HG03469 (cell line): ENCODE results near the gene CYLD.

Experiments used
- ATAC-seq: cut with Tn5 transposase; IDR thresholded peaks from one replicate; pipeline ENCODE4 v1.9.1; 2021; ENCODE audit warnings: mild to moderate bottlenecking, moderate library complexity, moderate number of reproducible peaks; ENCODE audit not compliant: unreplicated experiment

CYLD gene

GRCh38 chr16:50776037-50776436 is 34.2 kb downstream of the CYLD start:
- no peak for ATAC-seq

GRCh38 chr16:50778284-50779163 is 36.6 kb downstream of the CYLD start:
- ATAC-seq, result no peak

DNA sequence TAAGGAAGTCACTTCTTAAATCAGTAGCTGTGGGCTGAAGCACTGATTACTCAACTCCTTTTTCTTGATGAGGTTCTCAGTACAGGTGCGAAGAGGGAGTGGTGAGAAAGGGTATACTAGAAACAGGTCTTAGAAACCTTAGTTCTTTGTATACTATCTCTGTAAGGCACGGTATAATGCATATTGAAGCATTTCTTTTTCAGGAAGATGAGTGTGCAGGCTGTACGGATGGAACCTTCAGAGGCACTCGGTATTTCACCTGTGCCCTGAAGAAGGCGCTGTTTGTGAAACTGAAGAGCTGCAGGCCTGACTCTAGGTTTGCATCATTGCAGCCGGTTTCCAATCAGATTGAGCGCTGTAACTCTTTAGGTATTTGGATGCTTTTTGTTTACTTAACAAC is 39.2 kb downstream of the CYLD start:
- no peak for ATAC-seq

- no peak for ATAC-seq
Measured at GRCh38 chr16:50781518-50781917, 39.6 kb downstream of the CYLD start.

- no peak for ATAC-seq
Measured at GRCh38 chr16:50789757-50790156, 47.9 kb downstream of the CYLD start.

DNA sequence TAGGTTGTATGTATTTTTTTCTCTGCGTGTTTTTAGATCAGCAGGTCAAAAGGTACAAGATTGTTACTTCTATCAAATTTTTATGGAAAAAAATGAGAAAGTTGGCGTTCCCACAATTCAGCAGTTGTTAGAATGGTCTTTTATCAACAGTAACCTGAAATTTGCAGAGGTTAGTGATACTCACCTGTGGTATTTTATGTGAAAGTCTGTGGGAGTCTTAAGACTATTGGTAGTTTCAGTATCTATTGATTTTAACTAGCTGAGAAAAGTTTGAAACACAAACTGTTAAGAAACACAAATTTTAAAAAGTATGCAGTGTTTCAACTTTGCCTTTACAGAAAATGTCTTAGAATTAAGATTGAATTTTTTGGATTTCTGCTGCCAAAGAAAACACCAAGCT is 49.6 kb downstream of the CYLD start:
- ATAC-seq, result no peak

- no peak for ATAC-seq
Measured at GRCh38 chr16:50796829-50797228, 54.9 kb downstream of the CYLD start.

- ATAC-seq, result no peak
Measured at GRCh38 chr16:50797456-50797855, 55.6 kb downstream of the CYLD start.

DNA sequence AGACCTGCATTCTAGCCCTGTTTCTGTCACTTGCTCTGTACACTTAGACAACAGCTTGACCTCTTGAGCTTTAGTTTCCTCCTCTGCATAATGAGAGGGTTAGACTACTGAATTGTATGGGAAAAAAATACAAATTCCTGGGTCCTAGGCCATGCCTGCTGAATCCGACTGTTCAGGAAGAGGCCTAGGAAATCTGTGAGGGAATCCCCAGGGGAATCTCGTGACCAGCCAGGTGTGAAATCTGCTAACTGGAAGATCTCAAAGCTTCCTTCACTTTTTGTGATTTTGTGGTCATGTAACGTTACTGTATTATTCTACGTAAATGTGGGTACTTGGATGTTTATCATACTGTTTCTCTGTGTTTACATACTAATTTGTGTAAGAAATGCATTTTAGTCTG is 58.2 kb downstream of the CYLD start:
- no peak for ATAC-seq

DNA sequence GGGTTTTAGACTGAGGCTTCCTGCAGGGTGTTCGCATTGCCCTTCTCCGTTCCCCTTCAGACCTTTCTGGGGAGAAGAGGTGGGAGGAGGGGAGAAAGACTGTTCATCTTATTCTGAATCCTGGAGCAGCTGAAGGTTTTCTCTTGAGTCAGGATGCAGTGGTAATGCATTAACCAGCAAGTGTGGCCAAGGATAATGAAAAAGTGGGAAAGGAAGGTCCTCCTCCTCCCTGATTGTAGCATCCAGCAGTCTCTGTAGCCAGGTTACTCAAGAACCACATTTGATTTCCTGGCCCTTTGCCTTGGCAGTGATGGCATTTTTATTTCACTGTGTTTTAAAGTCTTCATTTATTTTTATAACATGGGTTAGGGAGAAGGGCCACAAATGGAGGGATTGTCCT is 59.1 kb downstream of the CYLD start:
- ATAC-seq, result no peak

DNA sequence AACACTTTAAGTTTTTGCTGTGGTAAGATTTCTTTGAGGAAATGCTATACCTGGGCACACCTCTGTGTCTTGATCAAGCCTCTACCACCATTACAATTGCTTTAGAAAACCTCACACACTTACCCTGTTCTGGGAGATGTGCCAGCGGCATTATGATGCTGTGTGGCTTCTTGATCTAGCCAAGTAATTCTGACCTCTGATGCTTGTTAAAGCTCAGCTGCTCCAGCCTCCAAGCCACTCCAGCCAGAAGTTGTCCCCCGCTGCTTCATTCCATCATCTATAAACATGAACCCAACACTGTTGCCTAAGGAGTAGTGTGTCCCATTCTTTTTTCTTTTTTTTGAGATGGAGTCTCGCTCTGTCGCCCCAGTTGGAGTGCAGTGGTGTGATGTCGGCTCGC is 60.1 kb downstream of the CYLD start:
- ATAC-seq, result no peak

GRCh38 chr16:50802961-50803360 is 61.1 kb downstream of the CYLD start:
- ATAC-seq, result no peak

- ATAC-seq, result no peak
Measured at GRCh38 chr16:50804290-50804907, 62.5 kb downstream of the CYLD start.

GRCh38 chr16:50806099-50807062 is 64.5 kb downstream of the CYLD start:
- ATAC-seq, result peak; percentile 78

DNA sequence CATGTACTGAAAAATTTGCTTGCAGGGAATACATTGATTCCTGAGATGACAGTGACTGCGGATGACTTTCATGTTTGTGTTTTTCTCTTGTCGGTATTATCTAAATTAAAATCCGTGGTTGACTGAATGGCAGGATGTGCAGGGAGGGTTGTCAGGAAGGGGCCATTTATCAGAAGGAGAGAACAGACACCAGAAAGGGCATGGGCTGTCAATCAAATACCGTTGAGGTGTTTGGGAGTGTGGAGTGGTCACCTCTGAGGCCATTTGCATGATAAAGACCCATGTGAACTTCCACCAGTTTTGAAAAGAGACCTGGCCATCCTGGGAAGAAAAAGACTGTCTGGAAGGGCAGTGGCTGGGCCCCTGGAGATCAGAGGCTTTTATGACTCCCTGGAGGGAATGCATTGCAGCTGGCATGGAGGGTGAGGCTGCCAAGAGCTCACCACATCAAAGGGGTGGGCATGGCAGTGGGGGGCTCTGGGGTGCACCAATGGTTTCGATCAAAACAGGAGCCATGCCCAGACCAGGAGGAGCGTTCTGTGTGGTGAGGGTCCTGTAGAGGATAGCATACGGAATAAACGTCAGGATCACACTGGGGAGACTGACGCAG is 67.1 kb downstream of the CYLD start:
- no peak for ATAC-seq

GRCh38 chr16:50809561-50809960 is 67.7 kb downstream of the CYLD start:
- peak; percentile 47 for ATAC-seq

DNA sequence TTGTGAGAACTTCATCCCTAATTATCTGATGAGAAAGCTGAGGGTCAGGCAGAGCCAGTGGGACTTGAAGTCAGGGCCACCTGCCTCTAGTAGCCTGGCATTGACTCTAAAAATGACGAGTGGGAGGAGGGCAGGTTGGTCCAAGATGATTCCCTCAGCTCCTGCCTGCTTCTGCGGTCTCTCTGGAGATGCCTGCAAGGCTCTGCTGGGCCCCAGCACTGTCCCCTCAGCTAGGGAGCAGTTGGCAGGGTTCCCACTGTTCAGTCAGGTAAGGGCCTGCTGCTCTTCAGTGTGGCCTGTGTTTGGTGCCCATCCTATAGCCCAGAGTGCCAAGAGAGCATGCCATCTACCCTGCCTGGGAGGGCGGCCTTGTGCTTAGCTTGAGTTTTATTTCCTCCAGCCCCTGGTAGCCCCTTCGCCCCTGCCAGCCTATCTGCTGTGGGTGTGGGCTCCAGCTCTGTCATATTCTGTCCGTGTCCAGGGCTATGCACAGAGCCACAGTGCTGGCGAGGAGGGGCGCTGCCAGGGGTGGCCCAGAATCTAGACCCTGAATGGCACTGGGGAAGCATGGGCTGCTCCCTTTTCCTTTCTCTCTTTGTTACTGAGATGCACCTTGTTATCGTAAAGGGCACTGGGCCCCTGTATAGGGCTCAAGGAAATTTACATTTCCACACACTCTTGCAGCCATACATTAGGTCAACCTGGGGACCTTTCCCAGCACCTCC is 68.5 kb downstream of the CYLD start:
- ATAC-seq, result no peak

GRCh38 chr16:50812046-50812445 is 70.2 kb downstream of the CYLD start:
- ATAC-seq, result no peak

DNA sequence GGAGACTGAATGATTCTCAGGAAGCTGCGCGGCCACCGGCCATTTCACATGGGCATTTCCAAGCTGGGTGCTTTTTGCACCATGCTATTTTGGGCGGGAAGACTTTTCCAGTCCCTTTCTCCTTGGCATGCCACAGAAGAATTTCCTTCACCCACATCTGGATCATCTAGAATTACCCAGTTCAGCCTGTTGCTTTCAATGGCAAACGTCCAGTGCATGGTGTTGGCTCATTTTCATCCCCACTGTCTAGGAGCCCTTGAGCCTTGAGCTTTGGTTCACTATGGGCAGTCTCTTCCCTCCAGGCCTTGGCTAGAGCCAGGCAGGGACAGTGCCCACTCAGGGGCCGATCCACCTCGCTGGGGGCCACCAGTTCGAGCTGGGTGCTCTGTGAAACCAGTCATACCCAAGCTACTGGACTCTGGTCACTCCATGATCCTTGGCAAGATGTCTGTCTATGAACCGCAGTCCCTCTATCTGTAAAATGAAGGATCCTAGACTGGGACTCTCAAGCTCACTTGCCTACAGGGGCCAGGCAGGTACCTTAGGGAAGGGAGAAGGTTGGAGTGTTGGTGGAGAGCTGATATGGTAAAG is 71.1 kb downstream of the CYLD start:
- no peak for ATAC-seq

DNA sequence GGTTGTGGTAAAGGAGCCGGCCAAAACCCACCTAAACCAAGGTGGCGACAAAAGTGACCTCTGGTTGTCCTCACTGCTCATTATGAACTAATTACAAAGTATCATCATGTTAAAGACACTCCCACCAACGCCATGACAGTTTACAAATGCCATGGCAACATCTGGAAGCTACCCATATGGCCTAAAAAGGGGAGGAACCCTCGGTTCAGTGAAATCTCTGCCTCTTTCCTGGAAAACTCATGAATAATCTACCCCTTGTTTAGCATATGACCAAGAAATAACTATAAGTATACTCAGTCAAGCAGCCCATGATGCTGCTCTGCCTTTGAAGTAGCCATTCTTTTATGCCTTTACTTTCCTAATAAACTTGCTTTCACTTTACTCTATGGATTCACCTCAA is 72.2 kb downstream of the CYLD start:
- ATAC-seq, result no peak
